ENCODE measurements around the gene ARIH2. TPM values are rescaled to one million over a fixed set of nuclear protein-coding genes. Genes with fewer than 3 reads are reported as not detected.

The ARIH2 gene
- total and polyA plus RNA-seq, 9 of the 15 experiments (the other 6 are each of a cell fraction or from before 2014, with no cell fraction given) = 27.0 to 120 (median 108) TPM

DNA sequence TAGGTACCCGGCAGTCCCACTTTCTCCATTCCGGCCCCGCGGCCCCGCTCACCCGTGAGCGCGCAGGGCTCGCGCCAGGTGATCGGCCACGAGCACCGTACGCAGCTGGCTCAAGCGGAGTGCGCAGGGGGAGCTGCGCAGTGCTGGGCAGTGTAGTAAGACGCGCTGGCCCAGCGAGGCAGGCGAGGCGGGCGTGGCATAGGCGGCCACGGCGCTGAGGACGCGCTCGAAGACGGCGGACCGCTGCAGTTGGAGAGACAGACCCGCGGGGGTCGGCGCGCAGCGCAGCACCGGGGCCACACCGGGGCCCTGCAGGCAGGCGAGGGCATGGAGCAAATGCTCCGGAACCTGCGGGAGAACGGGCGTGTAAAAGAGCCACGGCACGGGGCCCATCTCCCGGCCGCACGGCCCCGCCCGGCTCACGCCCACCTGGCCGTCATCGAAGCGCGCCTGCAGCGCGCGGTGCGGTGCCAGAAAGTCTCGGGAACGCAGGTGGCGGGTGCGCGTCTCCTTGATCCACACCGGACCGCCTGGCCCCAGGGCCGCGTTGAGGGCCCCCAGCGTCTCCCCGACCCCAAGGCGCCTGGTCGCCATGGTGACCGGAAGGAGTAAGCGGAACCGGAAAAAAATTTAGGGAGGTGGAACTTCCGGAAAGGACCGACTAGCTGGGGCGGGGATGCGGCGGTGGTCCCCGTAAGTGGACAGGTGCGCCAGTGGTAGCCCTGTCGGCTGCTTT is 99.5 kb downstream of the ARIH2 start, which contains the start of gene DALRD3 (continued):
- TF ChIP-seq, protein P1, sequence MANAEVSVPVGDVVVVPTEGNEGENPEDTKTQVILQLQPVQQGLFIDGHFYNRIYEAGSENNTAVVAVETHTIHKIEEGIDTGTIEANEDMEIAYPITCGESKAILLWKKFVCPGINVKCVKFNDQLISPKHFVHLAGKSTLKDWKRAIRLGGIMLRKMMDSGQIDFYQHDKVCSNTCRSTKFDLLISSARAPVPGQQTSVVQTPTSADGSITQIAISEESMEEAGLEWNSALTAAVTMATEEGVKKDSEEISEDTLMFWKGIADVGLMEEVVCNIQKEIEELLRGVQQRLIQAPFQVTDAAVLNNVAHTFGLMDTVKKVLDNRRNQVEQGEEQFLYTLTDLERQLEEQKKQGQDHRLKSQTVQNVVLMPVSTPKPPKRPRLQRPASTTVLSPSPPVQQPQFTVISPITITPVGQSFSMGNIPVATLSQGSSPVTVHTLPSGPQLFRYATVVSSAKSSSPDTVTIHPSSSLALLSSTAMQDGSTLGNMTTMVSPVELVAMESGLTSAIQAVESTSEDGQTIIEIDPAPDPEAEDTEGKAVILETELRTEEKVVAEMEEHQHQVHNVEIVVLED (CRISPR knock-in tag; IDR thresholded peaks at IDR 0.05) = no peak
- TF ChIP-seq, protein P2, sequence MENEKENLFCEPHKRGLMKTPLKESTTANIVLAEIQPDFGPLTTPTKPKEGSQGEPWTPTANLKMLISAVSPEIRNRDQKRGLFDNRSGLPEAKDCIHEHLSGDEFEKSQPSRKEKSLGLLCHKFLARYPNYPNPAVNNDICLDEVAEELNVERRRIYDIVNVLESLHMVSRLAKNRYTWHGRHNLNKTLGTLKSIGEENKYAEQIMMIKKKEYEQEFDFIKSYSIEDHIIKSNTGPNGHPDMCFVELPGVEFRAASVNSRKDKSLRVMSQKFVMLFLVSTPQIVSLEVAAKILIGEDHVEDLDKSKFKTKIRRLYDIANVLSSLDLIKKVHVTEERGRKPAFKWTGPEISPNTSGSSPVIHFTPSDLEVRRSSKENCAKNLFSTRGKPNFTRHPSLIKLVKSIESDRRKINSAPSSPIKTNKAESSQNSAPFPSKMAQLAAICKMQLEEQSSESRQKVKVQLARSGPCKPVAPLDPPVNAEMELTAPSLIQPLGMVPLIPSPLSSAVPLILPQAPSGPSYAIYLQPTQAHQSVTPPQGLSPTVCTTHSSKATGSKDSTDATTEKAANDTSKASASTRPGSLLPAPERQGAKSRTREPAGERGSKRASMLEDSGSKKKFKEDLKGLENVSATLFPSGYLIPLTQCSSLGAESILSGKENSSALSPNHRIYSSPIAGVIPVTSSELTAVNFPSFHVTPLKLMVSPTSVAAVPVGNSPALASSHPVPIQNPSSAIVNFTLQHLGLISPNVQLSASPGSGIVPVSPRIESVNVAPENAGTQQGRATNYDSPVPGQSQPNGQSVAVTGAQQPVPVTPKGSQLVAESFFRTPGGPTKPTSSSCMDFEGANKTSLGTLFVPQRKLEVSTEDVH (IDR thresholded peaks at IDR 0.05; ENCODE audit: low read depth, partially characterized antibody) = no peak
- no peak for TF ChIP-seq PHF21A (IDR thresholded peaks at IDR 0.05; ENCODE audit: borderline replicate concordance, low read depth)
- TF ChIP-seq NUFIP1 (IDR thresholded peaks at IDR 0.05; ENCODE audit: partially characterized antibody) = no peak
- TF ChIP-seq SETDB1 (IDR thresholded peaks at IDR 0.05; ENCODE audit: low read length) = no peak
- no peak for TF ChIP-seq ZNF551 (CRISPR knock-in tag; IDR thresholded peaks at IDR 0.05)
- TF ChIP-seq, protein P3, sequence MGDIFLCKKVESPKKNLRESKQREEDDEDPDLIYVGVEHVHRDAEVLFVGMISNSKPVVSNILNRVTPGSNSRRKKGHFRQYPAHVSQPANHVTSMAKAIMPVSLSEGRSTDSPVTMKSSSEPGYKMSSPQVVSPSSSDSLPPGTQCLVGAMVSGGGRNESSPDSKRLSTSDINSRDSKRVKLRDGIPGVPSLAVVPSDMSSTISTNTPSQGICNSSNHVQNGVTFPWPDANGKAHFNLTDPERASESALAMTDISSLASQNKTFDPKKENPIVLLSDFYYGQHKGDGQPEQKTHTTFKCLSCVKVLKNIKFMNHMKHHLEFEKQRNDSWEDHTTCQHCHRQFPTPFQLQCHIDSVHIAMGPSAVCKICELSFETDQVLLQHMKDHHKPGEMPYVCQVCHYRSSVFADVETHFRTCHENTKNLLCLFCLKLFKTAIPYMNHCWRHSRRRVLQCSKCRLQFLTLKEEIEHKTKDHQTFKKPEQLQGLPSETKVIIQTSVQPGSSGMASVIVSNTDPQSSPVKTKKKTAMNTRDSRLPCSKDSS (IDR thresholded peaks at IDR 0.05; ENCODE audit: low read depth, partially characterized antibody) = no peak
- peak; percentile 93 for TF ChIP-seq RFX1 (IDR thresholded peaks at IDR 0.05)
- no peak for TF ChIP-seq FOSL1 (tag; conservative IDR thresholded peaks at IDR 0.05)
- TF ChIP-seq, protein P4, sequence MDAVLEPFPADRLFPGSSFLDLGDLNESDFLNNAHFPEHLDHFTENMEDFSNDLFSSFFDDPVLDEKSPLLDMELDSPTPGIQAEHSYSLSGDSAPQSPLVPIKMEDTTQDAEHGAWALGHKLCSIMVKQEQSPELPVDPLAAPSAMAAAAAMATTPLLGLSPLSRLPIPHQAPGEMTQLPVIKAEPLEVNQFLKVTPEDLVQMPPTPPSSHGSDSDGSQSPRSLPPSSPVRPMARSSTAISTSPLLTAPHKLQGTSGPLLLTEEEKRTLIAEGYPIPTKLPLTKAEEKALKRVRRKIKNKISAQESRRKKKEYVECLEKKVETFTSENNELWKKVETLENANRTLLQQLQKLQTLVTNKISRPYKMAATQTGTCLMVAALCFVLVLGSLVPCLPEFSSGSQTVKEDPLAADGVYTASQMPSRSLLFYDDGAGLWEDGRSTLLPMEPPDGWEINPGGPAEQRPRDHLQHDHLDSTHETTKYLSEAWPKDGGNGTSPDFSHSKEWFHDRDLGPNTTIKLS (IDR thresholded peaks at IDR 0.05; ENCODE audit: borderline replicate concordance, low read depth) = no peak; the same call in 1 of the 2 replicates
- no peak for TF ChIP-seq GABPB2 (CRISPR knock-in tag; conservative IDR thresholded peaks at IDR 0.05)
- TF ChIP-seq HDAC2 (IDR thresholded peaks at IDR 0.05) = no peak
- no peak for TF ChIP-seq ETV6 (IDR thresholded peaks at IDR 0.05; ENCODE audit: borderline replicate concordance in 1 of 2, low read depth in 2 of 2, low read length in 1 of 2)
- no peak for TF ChIP-seq ETV6 (CRISPR knock-in tag; IDR thresholded peaks at IDR 0.05; ENCODE audit: borderline replicate concordance)
- TF ChIP-seq KDM2B (CRISPR knock-in tag; IDR thresholded peaks at IDR 0.05) = no peak
- TF ChIP-seq CAMTA2 (CRISPR knock-in tag; conservative IDR thresholded peaks at IDR 0.05) = 0 out of 2 replicates have a peak, but pooled peaks have one; percentile 43
- TF ChIP-seq PHB (CRISPR knock-in tag; IDR thresholded peaks at IDR 0.05) = no peak
- TF ChIP-seq, protein P5, sequence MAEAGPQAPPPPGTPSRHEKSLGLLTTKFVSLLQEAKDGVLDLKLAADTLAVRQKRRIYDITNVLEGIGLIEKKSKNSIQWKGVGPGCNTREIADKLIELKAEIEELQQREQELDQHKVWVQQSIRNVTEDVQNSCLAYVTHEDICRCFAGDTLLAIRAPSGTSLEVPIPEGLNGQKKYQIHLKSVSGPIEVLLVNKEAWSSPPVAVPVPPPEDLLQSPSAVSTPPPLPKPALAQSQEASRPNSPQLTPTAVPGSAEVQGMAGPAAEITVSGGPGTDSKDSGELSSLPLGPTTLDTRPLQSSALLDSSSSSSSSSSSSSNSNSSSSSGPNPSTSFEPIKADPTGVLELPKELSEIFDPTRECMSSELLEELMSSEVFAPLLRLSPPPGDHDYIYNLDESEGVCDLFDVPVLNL (CRISPR knock-in tag; IDR thresholded peaks at IDR 0.05; ENCODE audit: low read depth) = no peak
